Retinal pigment epithelial cell (primary cell): ENCODE results near the gene THOC1.

Source experiments
- DNase-seq: peaks from one replicate; pipeline ENCODE4 v3.0.0-alpha.2; 2010; ENCODE audit warnings: low read depth
- H3K4me3 ChIP-seq: 2 replicates; pipeline ENCODE4 v1.5.1; 2011; ENCODE audit warnings: mild to moderate bottlenecking, low read length, control low read depth, moderate library complexity
- CTCF ChIP-seq: conservative IDR thresholded peaks from 2 replicates; pipeline ENCODE4 v1.5.1; 2011; ENCODE audit warnings: low read depth, low read length, control low read depth, inconsistent platforms

Gene THOC1

GRCh38 chr18:306608-307255 lies 38.9 kb upstream of the THOC1 start:
- no peak overlapping the region for H3K4me3 ChIP-seq
- no peak for TF ChIP-seq CTCF
- no peak for DNase-seq

- no peak for TF ChIP-seq CTCF
- no peak for DNase-seq
- no peak overlapping the region for H3K4me3 ChIP-seq
These were observed 37.2 kb upstream of the THOC1 start for GRCh38 chr18:305003-305501.

GRCh38 chr18:303607-304006 lies 35.8 kb upstream of the THOC1 start:
- no peak overlapping the region for H3K4me3 ChIP-seq
- DNase-seq, result no peak
- no peak for TF ChIP-seq CTCF

- TF ChIP-seq CTCF, result no peak
- no peak for DNase-seq
- H3K4me3 ChIP-seq, result no peak overlapping the region
These were observed 35.2 kb upstream of the THOC1 start for GRCh38 chr18:303011-303410.

- H3K4me3 ChIP-seq, result no peak overlapping the region
- DNase-seq, result no peak
- no peak for TF ChIP-seq CTCF
These were observed 34.2 kb upstream of the THOC1 start for GRCh38 chr18:302097-302496.

- H3K4me3 ChIP-seq, result no peak overlapping the region
- TF ChIP-seq CTCF, result no peak
- DNase-seq, result no peak
These were observed 30.1 kb upstream of the THOC1 start for GRCh38 chr18:297936-298335.

- DNase-seq, result peak; percentile 34
- no peak for TF ChIP-seq CTCF
- no peak overlapping the region for H3K4me3 ChIP-seq
These were observed 28.1 kb upstream of the THOC1 start for GRCh38 chr18:295756-296490.
